Skeletal muscle cell (primary cell): ENCODE results near the gene MCTP1.
A peak's percentile ranks its signal among the peaks of the same experiment; 100 is the strongest.

Experiments
- DNase-seq: peaks from one replicate; pipeline ENCODE4 v3.0.0-alpha.2; 2010; ENCODE audit warnings: low read depth
- H3K4me3 ChIP-seq: 2 replicates; pipeline ENCODE4 v1.5.1; 2011; ENCODE audit warnings: low read depth, mild to moderate bottlenecking, control low read depth, low read length, moderate library complexity

The MCTP1 gene

DNA sequence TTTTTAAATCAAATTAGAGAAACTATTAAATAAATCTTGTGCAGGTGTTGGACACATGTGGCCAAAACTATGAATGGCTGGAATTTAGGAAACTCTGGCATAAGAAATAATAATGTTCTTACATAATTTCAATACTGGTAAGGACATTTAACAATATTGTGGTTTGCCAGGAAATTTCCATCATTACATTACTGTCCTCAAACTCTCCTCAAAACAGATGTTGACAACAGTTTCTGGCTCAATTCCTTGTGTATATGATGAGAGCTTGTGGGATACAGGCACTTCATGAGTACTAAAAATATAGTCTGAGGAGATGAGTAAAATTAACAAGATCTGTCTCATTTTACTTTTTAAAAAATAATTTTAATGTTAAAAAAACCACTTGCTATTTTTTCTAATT is 27.9 kb downstream of the MCTP1 start:
- no peak for DNase-seq
- H3K4me3 ChIP-seq, result no peak overlapping the region

- DNase-seq, result no peak
- no peak overlapping the region for H3K4me3 ChIP-seq
Measured at GRCh38 chr5:95256446-95256845, 28.4 kb downstream of the MCTP1 start.

- no peak overlapping the region for H3K4me3 ChIP-seq
- DNase-seq, result no peak
Measured at GRCh38 chr5:95252801-95253200, 32.1 kb downstream of the MCTP1 start.

DNA sequence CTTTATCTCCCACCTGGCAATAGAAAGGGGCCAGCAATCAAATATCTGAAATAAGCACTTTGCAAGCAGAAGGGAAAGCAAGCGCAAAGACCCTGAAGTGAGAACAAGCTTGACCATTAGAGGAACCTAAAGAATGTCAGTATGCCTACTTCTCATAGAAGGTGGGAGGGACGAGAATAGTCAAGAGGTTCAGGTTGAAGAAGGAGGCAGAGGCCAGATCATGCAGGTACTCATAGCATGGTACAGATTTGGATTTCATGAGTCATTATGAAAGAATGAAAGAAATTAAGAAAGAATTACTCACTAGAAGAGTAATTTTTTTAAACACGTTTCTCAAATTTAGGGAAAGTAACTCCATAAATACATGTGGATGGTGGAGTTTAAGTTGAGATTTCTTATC is 33.7 kb downstream of the MCTP1 start:
- no peak overlapping the region for H3K4me3 ChIP-seq
- DNase-seq, result no peak

DNA sequence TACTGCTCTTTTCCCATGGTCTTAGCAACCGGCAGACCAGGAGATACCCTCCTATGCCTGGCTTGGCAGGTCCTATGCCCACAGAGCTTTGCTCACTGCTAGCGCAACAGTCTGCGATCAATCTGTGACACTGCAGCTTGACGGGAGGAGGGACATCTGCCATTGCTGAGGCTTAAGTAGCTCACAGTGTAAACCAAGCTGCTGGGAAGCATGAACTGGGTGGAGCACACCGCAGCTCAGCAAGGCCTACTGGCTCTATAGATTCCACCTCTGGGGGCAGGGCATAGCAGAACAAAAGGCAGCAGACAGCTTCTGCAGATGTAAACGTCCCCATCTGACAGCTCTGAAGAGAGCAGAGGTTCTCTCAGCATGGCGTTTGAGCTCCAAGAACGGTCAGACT is 40.4 kb downstream of the MCTP1 start:
- H3K4me3 ChIP-seq, result no peak overlapping the region
- no peak for DNase-seq

GRCh38 chr5:95241635-95242034 is 43.3 kb downstream of the MCTP1 start:
- no peak for DNase-seq

DNA sequence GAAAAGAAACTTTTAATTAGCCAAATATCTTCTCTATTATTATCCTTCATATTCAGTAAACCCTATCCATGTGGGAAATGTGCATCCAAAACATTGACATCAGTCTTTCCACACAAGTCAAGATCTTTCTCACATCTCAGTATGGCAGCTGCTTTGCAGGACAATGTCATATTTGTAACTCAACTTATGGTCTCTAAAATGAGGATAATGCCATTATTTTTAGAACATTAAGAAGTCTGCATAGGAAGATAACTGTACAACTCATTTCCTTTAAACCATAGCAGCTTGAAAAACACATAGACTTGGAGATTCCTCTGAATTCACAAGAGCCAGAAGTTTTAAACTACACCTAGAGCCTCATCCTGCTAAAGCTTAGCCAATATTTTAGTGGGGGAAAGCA is 43.7 kb downstream of the MCTP1 start:
- DNase-seq, result no peak
- no peak overlapping the region for H3K4me3 ChIP-seq

More at GRCh38 chr5:95241635-95242034, 43.3 kb downstream of the MCTP1 start:
- no peak overlapping the region for H3K4me3 ChIP-seq

DNA sequence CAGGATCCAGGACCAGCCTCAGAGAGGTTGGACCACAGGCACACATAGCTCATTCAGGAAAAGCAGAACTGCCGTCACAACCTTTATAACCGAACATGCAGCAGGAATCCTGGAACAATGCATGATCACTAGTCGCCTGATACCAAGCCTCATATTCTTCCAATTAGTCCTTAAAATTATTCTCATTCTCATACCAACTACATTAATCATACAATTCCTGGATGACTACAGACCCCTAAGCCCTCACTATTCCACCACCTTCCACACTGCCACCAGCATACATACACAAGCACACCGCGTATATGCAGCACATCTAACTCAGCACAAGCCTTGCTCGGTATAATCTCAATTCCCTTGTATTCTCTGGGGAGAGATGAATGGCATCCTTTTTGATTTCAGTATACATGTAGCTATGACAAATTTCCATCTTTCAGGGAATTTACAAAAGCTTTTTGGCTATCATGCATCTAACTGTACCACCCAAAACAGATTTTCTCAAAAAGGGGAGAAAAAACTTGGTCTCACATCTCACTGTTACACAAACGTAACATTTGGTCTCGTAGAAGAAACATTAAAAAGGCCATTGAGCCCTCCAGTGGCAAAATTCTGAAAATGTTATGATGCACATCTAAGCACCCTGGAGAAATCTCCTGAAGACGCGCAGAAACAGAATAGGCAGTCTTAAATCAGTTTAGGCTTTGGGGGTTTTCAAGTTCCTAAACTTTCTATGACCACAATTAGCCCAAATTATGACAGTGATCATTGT is 46.2 kb downstream of the MCTP1 start:
- no peak overlapping the region for H3K4me3 ChIP-seq
- DNase-seq, result peak; percentile 9

DNA sequence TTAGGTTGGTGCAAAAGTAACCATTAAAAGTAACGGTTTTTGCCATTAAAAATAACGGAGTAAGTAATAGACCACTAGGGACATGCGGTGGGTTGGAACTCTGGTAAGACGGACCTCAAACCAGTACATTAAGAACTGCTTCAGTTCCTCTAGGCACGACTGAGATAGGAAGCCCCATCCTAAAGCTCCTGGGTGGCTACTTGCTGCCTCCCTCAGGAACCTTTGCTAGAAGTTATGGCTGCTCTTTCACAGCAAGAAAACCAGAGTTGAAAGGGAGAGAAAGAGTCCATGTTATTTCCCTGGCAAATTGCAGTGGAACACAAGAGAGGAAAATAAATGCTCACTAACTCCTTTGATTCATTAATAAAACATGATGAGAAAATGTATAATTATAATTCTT is 47.6 kb downstream of the MCTP1 start:
- no peak for DNase-seq
- no peak overlapping the region for H3K4me3 ChIP-seq

- no peak for DNase-seq
- H3K4me3 ChIP-seq, result no peak overlapping the region
Measured at GRCh38 chr5:95235439-95235982, 49.4 kb downstream of the MCTP1 start.

DNA sequence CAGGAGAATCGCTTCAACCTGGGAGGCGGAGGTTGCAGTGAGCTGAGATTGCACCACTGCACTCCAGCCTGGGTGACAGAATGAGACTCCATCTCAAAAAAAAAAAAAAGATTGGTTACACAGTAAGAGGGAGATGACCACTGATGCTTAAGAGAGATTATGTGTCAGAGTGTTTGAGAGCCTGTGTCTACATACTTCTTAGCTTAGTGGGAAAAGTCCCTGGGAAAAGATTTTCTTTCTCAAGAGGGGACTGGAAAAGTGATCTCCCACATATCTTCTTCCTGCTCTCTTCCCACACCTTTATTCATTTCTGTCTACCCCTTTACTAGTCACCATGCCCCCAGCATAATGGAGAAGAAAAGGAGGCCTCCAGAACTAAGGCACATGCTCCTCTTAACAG is 55.2 kb downstream of the MCTP1 start:
- no peak overlapping the region for H3K4me3 ChIP-seq
- no peak for DNase-seq

DNA sequence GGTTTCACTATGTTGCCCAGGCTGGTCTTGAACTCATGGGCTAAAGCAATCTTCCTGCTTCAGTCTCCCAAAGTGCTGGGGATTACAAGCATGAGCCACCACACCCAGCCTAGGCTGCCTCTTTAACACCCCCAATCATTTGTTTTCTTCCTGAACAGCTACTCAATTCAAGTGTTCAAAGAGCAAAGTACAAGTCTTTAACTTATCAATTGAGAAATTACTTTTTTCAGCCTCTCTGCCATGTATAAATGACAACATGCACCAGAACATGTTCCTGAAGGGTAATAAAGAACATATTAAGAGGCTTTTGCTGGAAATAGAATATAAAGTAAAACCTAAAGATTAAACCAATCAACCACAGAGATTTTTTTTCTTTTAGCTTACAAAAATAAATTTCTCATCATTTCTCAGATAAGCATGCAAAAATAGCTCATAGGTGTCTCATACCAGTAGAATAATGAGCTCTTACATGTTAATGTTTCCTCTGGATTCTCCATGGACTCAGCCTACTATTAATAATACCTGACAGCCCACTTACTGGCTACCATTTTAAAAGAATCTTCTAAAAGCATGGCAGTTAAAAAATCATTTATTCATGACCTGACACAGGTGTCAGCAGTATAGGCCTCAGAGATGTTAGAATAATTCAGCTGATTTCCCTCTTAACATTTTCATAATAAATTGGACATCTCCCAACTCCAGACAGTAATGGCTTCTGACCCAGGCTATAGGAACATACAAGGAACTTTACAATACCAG is 60.0 kb downstream of the MCTP1 start:
- H3K4me3 ChIP-seq, result no peak overlapping the region
- no peak for DNase-seq

- DNase-seq, result no peak
- H3K4me3 ChIP-seq, result no peak overlapping the region
Measured at GRCh38 chr5:95223566-95224258, 61.2 kb downstream of the MCTP1 start.

- DNase-seq, result no peak
- no peak overlapping the region for H3K4me3 ChIP-seq
Measured at GRCh38 chr5:95222836-95223235, 62.1 kb downstream of the MCTP1 start.

- DNase-seq, result no peak
- no peak overlapping the region for H3K4me3 ChIP-seq
Measured at GRCh38 chr5:95221234-95221633, 63.7 kb downstream of the MCTP1 start.

DNA sequence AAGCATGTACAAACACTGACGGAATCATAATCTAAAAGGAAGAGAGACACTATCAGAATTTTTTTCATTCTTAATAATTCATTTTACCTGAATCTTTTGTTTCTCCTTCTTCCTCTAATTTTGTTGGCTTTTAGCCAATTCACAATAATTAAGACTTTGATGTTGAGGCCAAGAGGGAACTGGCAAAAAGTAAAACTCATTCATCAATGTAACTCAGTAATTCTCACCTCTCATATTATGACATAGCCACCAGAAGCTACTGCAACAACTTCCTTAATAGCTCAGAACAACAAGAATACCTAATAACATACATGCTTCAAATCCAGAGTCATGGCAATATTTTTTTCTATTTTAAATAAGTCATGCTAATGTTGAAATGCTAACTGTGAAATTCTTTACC is 64.5 kb downstream of the MCTP1 start:
- no peak overlapping the region for H3K4me3 ChIP-seq
- DNase-seq, result no peak

DNA sequence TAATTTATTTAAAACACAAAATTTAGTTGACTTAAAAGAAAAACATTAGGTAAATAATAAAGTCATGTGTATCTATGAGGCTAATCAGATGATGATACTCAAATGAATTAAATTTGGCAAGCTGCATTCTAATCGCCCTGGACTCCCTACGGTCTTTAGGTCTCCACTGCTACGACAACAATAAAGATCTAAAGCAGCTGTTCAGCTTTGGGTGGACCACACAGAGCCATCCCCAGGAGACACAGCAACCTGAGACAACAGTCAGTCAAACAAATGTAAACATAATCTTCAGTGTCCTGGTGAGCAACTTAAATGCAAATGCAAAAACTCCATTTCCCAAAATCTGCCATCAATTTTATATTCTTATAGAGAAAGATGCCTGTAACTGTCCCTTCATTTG is 65.5 kb downstream of the MCTP1 start:
- H3K4me3 ChIP-seq, result no peak overlapping the region
- no peak for DNase-seq

DNA sequence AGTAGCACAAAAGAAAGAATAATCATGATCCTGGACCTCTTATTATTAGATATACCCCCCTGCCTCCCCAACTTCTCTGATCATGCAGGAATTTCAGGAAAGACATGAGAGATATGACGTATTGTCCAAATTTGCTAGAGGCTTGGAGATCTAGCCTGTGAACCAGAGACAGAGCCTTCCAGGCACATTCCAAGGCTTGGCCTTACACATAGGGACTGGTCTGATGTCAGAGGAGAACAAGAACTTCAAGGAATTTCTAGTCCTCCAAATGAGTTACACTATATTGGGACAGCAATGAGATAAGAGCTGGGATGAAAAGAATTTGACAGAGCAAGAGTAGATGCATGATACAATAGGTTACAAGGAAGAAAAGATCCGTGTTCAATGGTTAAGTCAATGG is 67.0 kb downstream of the MCTP1 start:
- no peak overlapping the region for H3K4me3 ChIP-seq
- DNase-seq, result no peak

DNA sequence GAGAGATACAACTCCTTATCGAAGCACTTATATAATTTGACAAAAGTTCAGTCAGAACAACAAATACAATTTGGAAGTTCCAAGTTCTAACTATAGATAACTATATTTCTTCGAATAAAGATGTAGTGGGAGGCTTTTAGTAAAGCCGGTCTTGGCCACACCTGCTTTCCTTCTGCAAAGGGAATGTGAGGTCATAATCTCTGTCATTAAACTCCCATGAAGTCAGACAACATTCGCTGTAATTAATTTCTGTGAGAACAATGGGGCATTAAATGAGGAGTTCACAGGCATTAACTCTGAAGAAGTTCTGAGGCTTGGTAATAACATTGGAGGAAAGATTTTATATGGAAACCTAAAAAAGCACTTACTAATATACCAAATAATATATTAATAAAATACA is 67.5 kb downstream of the MCTP1 start:
- H3K4me3 ChIP-seq, result no peak overlapping the region
- DNase-seq, result no peak
